ENCODE measurements around the gene GGT6.

The GGT6 gene

GRCh38 chr17:4553669-4554068 is 6.7 kb downstream of the GGT6 start:
- no peak for DNase-seq (ENCODE audit: low read depth)

- DNase-seq (ENCODE audit: low read depth): no peak
Observed at GRCh38 chr17:4551796-4552525, 8.4 kb downstream of the GGT6 start.

GRCh38 chr17:4551141-4551540 is 9.2 kb downstream of the GGT6 start:
- DNase-seq (ENCODE audit: low read depth): no peak

- DNase-seq (ENCODE audit: low read depth): no peak
Observed at GRCh38 chr17:4550534-4551039, 9.8 kb downstream of the GGT6 start.

- no peak for DNase-seq (ENCODE audit: low read depth)
Observed at GRCh38 chr17:4549781-4550533, 10.4 kb downstream of the GGT6 start.

GRCh38 chr17:4548721-4549531 is 11.5 kb downstream of the GGT6 start:
- DNase-seq (ENCODE audit: low read depth): no peak

GRCh38 chr17:4548061-4548461 is 12.3 kb downstream of the GGT6 start:
- no peak for DNase-seq (ENCODE audit: low read depth)

- DNase-seq (ENCODE audit: low read depth): no peak
Observed at GRCh38 chr17:4547118-4547906, 13.1 kb downstream of the GGT6 start.

- no peak for DNase-seq (ENCODE audit: low read depth)
Observed at GRCh38 chr17:4545217-4545951, 15.0 kb downstream of the GGT6 start.

GRCh38 chr17:4544951-4545216 is 15.5 kb downstream of the GGT6 start:
- DNase-seq (ENCODE audit: low read depth): no peak

GRCh38 chr17:4544135-4544950 is 16.0 kb downstream of the GGT6 start:
- no peak for DNase-seq (ENCODE audit: low read depth)

GRCh38 chr17:4543557-4544026 is 16.8 kb downstream of the GGT6 start:
- DNase-seq (ENCODE audit: low read depth): no peak

GRCh38 chr17:4542726-4543191 is 17.6 kb downstream of the GGT6 start:
- DNase-seq (ENCODE audit: low read depth): no peak

GRCh38 chr17:4542003-4542725 is 18.2 kb downstream of the GGT6 start:
- DNase-seq (ENCODE audit: low read depth): no peak

- DNase-seq (ENCODE audit: low read depth): no peak
Observed at GRCh38 chr17:4541328-4542002, 18.9 kb downstream of the GGT6 start.

- DNase-seq (ENCODE audit: low read depth): no peak
Observed at GRCh38 chr17:4540687-4541327, 19.6 kb downstream of the GGT6 start.

- DNase-seq (ENCODE audit: low read depth): no peak
Observed at GRCh38 chr17:4540224-4540651, 20.1 kb downstream of the GGT6 start.

- DNase-seq (ENCODE audit: low read depth): no peak
Observed at GRCh38 chr17:4539576-4540223, 20.7 kb downstream of the GGT6 start.
